Measurements from ENCODE around the gene FAM98B. TPM values are rescaled to one million over a fixed set of nuclear protein-coding genes. Genes with fewer than 3 reads are reported as not detected.
A peak's percentile ranks its signal among the peaks of the same experiment; 100 is the strongest.

Gene FAM98B
- total RNA-seq, 2 donors from 2014 or later: 7.9 to 8.6 TPM

- Histone ChIP-seq H3K27ac (no peak overlapping the region), H3K27me3 (no peaks in the 10 kb centered on the region), H3K9me3 (no peaks in the 10 kb centered on the region), H3K4me3 (no peak overlapping the region), H3K4me1 (peaks cover 5% of the 10 kb centered on the region), H3K36me3 (replicated peaks in 1 of 2; ENCODE audit: insufficient read depth in 1 of 2, low read depth in 2 of 2) (no peaks in the 10 kb centered on the region)
- intact Hi-C loops (cut with DNase I): no loop called here
- TF ChIP-seq CTCF (IDR thresholded peaks at IDR 0.05): no peak
- TF ChIP-seq POLR2A (IDR thresholded peaks at IDR 0.05): no peak
- DNase-seq (peak; percentile 15 to 48 (median 32)), ATAC-seq (peak; percentile 59)
- 37 to 39% methylated on average over 3 of the region's 3 CpGs for WGBS, 2 donors
Observed at GRCh38 chr15:38536201-38536676, 82.3 kb downstream of the FAM98B start.

Other genes with a start within 250 kb of the FAM98B start
- 10 to 100 TPM; 11.7 to 12.9 TPM for gene SPRED1, start 201.3 kb upstream of the FAM98B start, total RNA-seq
- gene RASGRP1, start 110.7 kb downstream of the FAM98B start, total RNA-seq: 10 to 100 TPM in 1 of 2 donors, 1 to 10 TPM in 1; 1.3 to 15.5 TPM

Data from body of pancreas (tissue), 4 donors.